ENCODE results near the gene PLCB4. TPM values are rescaled to one million over a fixed set of nuclear protein-coding genes. Genes with fewer than 3 reads are reported as not detected.

Gene PLCB4
- total RNA-seq, 2 donors from 2014 or later: 15.3 to 24.1 TPM

DNA sequence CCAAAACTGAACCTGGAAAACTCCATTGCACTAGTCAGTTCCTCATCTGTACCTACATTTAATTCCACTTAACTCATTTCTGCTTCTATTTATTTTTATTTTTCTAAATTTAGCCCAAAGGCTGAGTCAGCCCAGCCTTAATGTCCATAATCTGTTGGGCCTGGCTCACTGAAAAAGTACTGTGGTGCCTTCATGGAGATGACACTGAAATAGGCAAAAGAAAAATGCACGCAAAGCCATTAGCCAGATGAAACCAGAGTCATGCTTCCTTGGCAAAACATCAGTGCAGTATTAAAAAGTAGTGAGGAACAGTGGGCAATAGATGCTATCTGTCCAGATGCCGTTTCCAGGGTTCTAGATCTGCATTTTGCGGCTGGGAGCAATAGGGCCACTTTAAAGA lies 14.7 kb upstream of the PLCB4 start:
- Histone ChIP-seq H3K27ac (no peak overlapping the region), H3K4me3 (no peak overlapping the region)
- no peak for ATAC-seq (ENCODE audit: insufficient number of reproducible peaks, low FRiP score, low read depth)

DNA sequence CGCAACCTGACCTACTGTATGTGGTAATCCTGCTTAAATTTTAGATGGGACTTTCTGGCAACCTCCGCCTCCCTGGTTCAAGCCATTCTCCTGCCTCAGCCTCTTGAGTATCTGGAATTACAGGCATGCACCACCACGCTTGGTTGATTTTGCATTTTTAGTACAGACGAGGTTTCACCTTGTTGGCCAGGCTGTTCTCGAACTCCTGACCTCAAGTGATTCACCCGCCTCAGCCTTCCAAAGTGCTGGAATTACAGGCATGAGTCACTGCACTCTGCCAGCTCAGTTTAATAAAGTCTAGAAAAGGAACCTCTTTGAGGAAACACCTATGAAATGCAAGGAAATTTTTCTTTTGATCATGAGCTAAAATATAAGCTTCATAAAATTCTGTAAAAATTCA lies 9.0 kb upstream of the PLCB4 start:
- Histone ChIP-seq H3K4me1 (ENCODE audit: control insufficient read depth in 1 of 2, low read depth in 2 of 2) (no peaks in the 10 kb centered on the region), H3K9me3 (no peaks in the 10 kb centered on the region), H3K27me3 (replicated peaks; ENCODE audit: insufficient read depth) (no peaks in the 10 kb centered on the region), H3K27ac (no peak overlapping the region), H3K36me3 (no peaks in the 10 kb centered on the region), H3K4me3 (no peak overlapping the region)
- DNase-seq (ENCODE audit: low spot score) (no peak), ATAC-seq (ENCODE audit: insufficient number of reproducible peaks, low FRiP score, low read depth) (no peak)
- TF ChIP-seq, protein P1, sequence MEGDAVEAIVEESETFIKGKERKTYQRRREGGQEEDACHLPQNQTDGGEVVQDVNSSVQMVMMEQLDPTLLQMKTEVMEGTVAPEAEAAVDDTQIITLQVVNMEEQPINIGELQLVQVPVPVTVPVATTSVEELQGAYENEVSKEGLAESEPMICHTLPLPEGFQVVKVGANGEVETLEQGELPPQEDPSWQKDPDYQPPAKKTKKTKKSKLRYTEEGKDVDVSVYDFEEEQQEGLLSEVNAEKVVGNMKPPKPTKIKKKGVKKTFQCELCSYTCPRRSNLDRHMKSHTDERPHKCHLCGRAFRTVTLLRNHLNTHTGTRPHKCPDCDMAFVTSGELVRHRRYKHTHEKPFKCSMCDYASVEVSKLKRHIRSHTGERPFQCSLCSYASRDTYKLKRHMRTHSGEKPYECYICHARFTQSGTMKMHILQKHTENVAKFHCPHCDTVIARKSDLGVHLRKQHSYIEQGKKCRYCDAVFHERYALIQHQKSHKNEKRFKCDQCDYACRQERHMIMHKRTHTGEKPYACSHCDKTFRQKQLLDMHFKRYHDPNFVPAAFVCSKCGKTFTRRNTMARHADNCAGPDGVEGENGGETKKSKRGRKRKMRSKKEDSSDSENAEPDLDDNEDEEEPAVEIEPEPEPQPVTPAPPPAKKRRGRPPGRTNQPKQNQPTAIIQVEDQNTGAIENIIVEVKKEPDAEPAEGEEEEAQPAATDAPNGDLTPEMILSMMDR (IDR thresholded peaks at IDR 0.05): no peak

More for the DNA sequence above, 14.7 kb upstream of the PLCB4 start:
- no peaks in the 10 kb centered on the region for H3K36me3 ChIP-seq
- no peaks in the 10 kb centered on the region for H3K9me3 ChIP-seq
- DNase-seq (ENCODE audit: low spot score): no peak
- no peaks in the 10 kb centered on the region for H3K27me3 ChIP-seq (replicated peaks; ENCODE audit: insufficient read depth)
- TF ChIP-seq, protein P1 (IDR thresholded peaks at IDR 0.05): no peak
- peaks cover 0 to 10% of the 10 kb centered on the region in 2 donors for H3K4me1 ChIP-seq (ENCODE audit: control insufficient read depth in 1 of 2, low read depth in 2 of 2)

DNA sequence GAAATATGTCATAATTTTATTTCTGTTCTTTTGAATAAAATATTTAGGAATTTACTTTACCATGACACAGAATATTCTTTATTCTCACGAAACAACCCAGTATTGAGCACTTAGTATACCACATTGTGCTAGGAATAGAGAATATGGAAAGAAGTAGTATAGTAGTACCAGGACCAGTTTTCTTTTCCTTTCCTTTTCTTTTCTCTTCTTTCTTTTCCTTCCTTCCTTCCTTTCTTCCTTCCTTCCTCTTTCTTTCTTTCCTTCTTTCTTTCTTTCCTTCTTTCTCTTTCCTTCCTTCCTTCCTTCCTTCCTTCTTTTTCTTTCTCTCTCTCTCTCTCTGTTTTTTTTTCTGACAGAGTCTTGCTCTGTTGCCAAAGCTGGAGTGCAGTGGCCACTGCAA lies 7.5 kb upstream of the PLCB4 start:
- no peaks in the 10 kb centered on the region for H3K36me3 ChIP-seq
- no peaks in the 10 kb centered on the region for H3K27me3 ChIP-seq (replicated peaks; ENCODE audit: insufficient read depth)
- H3K4me3 ChIP-seq: no peak overlapping the region
- no peak for DNase-seq (ENCODE audit: low spot score)
- no peaks in the 10 kb centered on the region for H3K4me1 ChIP-seq (ENCODE audit: control insufficient read depth in 1 of 2, low read depth in 2 of 2)
- TF ChIP-seq, protein P1 (IDR thresholded peaks at IDR 0.05): no peak
- ATAC-seq (ENCODE audit: insufficient number of reproducible peaks, low FRiP score, low read depth): no peak
- no peaks in the 10 kb centered on the region for H3K9me3 ChIP-seq
- no peak overlapping the region for H3K27ac ChIP-seq

DNA sequence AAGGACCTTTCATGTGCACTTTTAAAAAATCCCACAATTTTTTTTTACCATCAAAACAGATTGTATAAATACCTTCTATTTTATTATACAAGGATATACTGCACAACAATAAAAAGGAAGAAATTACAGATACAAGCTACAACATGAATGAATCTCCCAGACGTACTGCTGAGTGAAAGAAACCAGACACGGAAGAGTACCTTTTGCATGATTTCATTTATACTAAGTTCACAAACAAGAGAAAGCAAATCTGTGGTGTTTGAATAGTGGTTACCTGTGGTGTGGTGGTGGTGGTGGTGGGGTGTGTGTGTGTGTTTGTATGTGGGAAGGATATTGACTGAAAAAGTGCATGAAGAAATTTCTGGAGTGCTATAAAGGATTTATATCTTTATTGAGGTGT lies 6.8 kb upstream of the PLCB4 start:
- H3K27ac ChIP-seq: no peak overlapping the region
- H3K36me3 ChIP-seq: no peaks in the 10 kb centered on the region
- DNase-seq (ENCODE audit: low spot score) (no peak), ATAC-seq (ENCODE audit: insufficient number of reproducible peaks, low FRiP score, low read depth) (no peak)
- TF ChIP-seq, protein P1 (IDR thresholded peaks at IDR 0.05): no peak
- peaks cover 0 to under 1% of the 10 kb centered on the region in 2 donors for H3K4me1 ChIP-seq (ENCODE audit: control insufficient read depth in 1 of 2, low read depth in 2 of 2)
- H3K27me3 ChIP-seq (replicated peaks; ENCODE audit: insufficient read depth): no peaks in the 10 kb centered on the region
- H3K9me3 ChIP-seq: no peaks in the 10 kb centered on the region
- no peak overlapping the region for H3K4me3 ChIP-seq

DNA sequence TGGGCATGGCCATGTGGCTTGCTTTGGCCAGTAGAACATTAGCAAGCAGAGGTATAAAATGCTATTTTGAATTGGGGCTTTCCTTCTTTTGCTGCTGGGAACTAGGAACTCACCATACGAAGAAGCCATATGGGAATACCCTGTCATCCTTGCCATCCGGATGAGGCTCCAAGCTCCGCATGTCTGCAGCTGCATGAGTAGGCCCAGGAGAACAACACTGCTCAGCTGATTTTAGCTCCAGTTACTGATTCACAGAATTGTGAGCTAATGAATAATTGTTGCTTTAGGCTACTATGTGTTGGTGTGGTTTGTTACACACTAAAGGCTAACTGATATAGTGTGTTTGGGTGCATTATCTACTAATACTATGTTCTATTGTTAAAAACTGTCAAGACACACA lies 2.7 kb upstream of the PLCB4 start:
- no peak for ATAC-seq (ENCODE audit: insufficient number of reproducible peaks, low FRiP score, low read depth)

More for the DNA sequence above, 2.7 kb upstream of the PLCB4 start:
- no peak overlapping the region for H3K4me3 ChIP-seq
- DNase-seq (ENCODE audit: low spot score): no peak
- TF ChIP-seq, protein P1 (IDR thresholded peaks at IDR 0.05): no peak
- H3K4me1 ChIP-seq (ENCODE audit: control insufficient read depth in 1 of 2, low read depth in 2 of 2): peaks cover 4 to 5% of the 10 kb centered on the region in 2 donors
- H3K9me3 ChIP-seq: no peaks in the 10 kb centered on the region
- no peak overlapping the region for H3K27ac ChIP-seq
- no peaks in the 10 kb centered on the region for H3K36me3 ChIP-seq
- no peaks in the 10 kb centered on the region for H3K27me3 ChIP-seq (replicated peaks; ENCODE audit: insufficient read depth)

Measured in thoracic aorta (tissue), 2 donors.